WTC11 (cell line): ENCODE measurements around the gene MAS1L. TPM values are rescaled to one million over a fixed set of nuclear protein-coding genes. Genes with fewer than 3 reads are reported as not detected.

ENCODE experiments used
- ATAC-seq: fragments of 200-7000 bp; cut with Tn5 transposase; 2 replicates; pipeline ENCODE4 v1.10.0; 2021; ENCODE audit warnings: mild to moderate bottlenecking, moderate library complexity
- CTCF ChIA-PET: fragments of 300-600 bp; sonication (Branson Sonifier 250); formaldehyde crosslinking; loops from one replicate; lab custom pipeline; 2021; ENCODE audit warnings: antibody characterized with exemption; lab: Charles Lee
- POLR2A ChIA-PET: fragments of 350-600 bp; sonication (Branson Sonifier 250); formaldehyde crosslinking; loops from one replicate; lab custom pipeline; 2021; ENCODE audit warnings: antibody characterized with exemption; lab: Charles Lee
- DNase-seq: peaks from one replicate; pipeline ENCODE4 v3.0.0; 2021; ENCODE audit warnings: low spot score
- H3K27ac Mint-ChIP-seq: 2 replicates; pipeline ENCODE4 v1.8.0; 2021; ENCODE audit warnings: mixed read lengths
- H3K27me3 Mint-ChIP-seq: 2 replicates; pipeline ENCODE4 v1.8.0; 2021; ENCODE audit warnings: low read depth, mild to moderate bottlenecking, moderate library complexity, mixed read lengths
- H3K36me3 Mint-ChIP-seq: 2 replicates; pipeline ENCODE4 v1.8.0; 2021; ENCODE audit warnings: mixed read lengths
- H3K4me1 Mint-ChIP-seq: 2 replicates; pipeline ENCODE4 v1.8.0; 2022; ENCODE audit warnings: mixed read lengths
- H3K4me3 Mint-ChIP-seq: 2 replicates; pipeline ENCODE4 v1.8.0; 2021; ENCODE audit warnings: mild to moderate bottlenecking, moderate library complexity, mixed read lengths
- H3K9me3 Mint-ChIP-seq: 2 replicates; pipeline ENCODE4 v1.8.0; 2021; ENCODE audit warnings: mixed read lengths
- ELF4 ChIP-seq: sonication (generic); formaldehyde crosslinking; IDR thresholded peaks from 2 replicates; pipeline ENCODE4 v1.8.1; 2022; ENCODE audit warnings: low read depth, mild to moderate bottlenecking, moderate library complexity, missing genetic modification reagents
- ETV6 ChIP-seq: sonication (generic); formaldehyde crosslinking; IDR thresholded peaks from 2 replicates; pipeline ENCODE4 v1.8.1; 2022; ENCODE audit warnings: mild to moderate bottlenecking, missing genetic modification reagents
- IRF2 ChIP-seq: sonication (generic); formaldehyde crosslinking; IDR thresholded peaks from 2 replicates; pipeline ENCODE4 v1.8.0; 2022; ENCODE audit warnings: low read depth, missing genetic modification reagents, borderline replicate concordance
- MYBL2 ChIP-seq: sonication (generic); formaldehyde crosslinking; IDR thresholded peaks from 2 replicates; pipeline ENCODE4 v1.8.1; 2023; ENCODE audit warnings: mild to moderate bottlenecking, moderate library complexity, missing genetic modification reagents
- NFATC4 ChIP-seq: fragments of 250-450 bp; sonication (Bioruptor Pico); IDR thresholded peaks from 2 replicates; pipeline ENCODE4 v1.9.0; 2021; ENCODE audit warnings: mild to moderate bottlenecking
- NFE2L1 ChIP-seq: sonication (generic); formaldehyde crosslinking; IDR thresholded peaks from 2 replicates; pipeline ENCODE4 v1.8.1; 2023; ENCODE audit warnings: missing genetic modification reagents
- NR1H2 ChIP-seq: sonication (generic); formaldehyde crosslinking; IDR thresholded peaks from 2 replicates; pipeline ENCODE4 v1.9.0; 2021; ENCODE audit warnings: mild to moderate bottlenecking, moderate library complexity, missing genetic modification reagents
- RELA ChIP-seq: sonication (generic); formaldehyde crosslinking; IDR thresholded peaks from 2 replicates; pipeline ENCODE4 v1.8.1; 2022; ENCODE audit warnings: missing genetic modification reagents, mild to moderate bottlenecking, borderline replicate concordance
- RORB ChIP-seq: fragments of 250-450 bp; sonication (Bioruptor Pico); IDR thresholded peaks from 2 replicates; pipeline ENCODE4 v1.9.0; 2021; ENCODE audit warnings: mild to moderate bottlenecking
- SP1 ChIP-seq: sonication (generic); formaldehyde crosslinking; conservative IDR thresholded peaks from 2 replicates; pipeline ENCODE4 v1.8.1; 2022; ENCODE audit warnings: missing genetic modification reagents
- STAT6 ChIP-seq: sonication (generic); formaldehyde crosslinking; conservative IDR thresholded peaks from 2 replicates; pipeline ENCODE4 v1.8.1; 2023; ENCODE audit warnings: mild to moderate bottlenecking, low read depth, missing genetic modification reagents, moderate library complexity
- TEAD4 ChIP-seq: sonication (generic); formaldehyde crosslinking; IDR thresholded peaks from 2 replicates; pipeline ENCODE4 v1.8.0; 2022; ENCODE audit warnings: mild to moderate bottlenecking, missing genetic modification reagents
- ZBTB43 ChIP-seq: sonication (generic); formaldehyde crosslinking; IDR thresholded peaks from 2 replicates; pipeline ENCODE4 v1.8.1; 2023; ENCODE audit warnings: mild to moderate bottlenecking, missing genetic modification reagents
- ZNF121 ChIP-seq: sonication (generic); formaldehyde crosslinking; IDR thresholded peaks from 2 replicates; pipeline ENCODE4 v1.8.0; 2023; ENCODE audit warnings: missing genetic modification reagents
- ZNF138 ChIP-seq: sonication (generic); formaldehyde crosslinking; conservative IDR thresholded peaks from 2 replicates; pipeline ENCODE4 v1.8.1; 2022; ENCODE audit warnings: mild to moderate bottlenecking, moderate library complexity, missing genetic modification reagents
- ZNF671 ChIP-seq: fragments of 250-450 bp; sonication (Bioruptor Pico); IDR thresholded peaks from 2 replicates; pipeline ENCODE4 v1.8.0; 2021; ENCODE audit warnings: mild to moderate bottlenecking
- total RNA-seq: library from RNA; stranded (reverse); gene quantifications from 3 replicates; pipeline ENCODE4 v1.2.3, GENCODE V29; 2021
- TF ChIP-seq, protein P1 (sequence below): sonication (generic); formaldehyde crosslinking; IDR thresholded peaks from 2 replicates; pipeline ENCODE4 v1.8.1; 2023; ENCODE audit warnings: mild to moderate bottlenecking, missing genetic modification reagents, moderate library complexity
- TF ChIP-seq, protein P2 (sequence below): sonication (generic); formaldehyde crosslinking; IDR thresholded peaks from 2 replicates; pipeline ENCODE4 v1.8.1; 2022; ENCODE audit warnings: low read depth, mild to moderate bottlenecking, moderate library complexity, missing genetic modification reagents, borderline replicate concordance
- TF ChIP-seq, protein P3 (sequence below): sonication (generic); formaldehyde crosslinking; IDR thresholded peaks from 2 replicates; pipeline ENCODE4 v1.8.1; 2023; ENCODE audit warnings: mild to moderate bottlenecking, missing genetic modification reagents, moderate library complexity

MAS1L gene
- total RNA-seq, 1 experiment from 2014 or later, result not detected

- no peak for TF ChIP-seq STAT6 (CRISPR knock-in tag)
These were observed 3.8 kb upstream of the MAS1L start (continued) for GRCh38 chr6:29491574-29491973.

DNA sequence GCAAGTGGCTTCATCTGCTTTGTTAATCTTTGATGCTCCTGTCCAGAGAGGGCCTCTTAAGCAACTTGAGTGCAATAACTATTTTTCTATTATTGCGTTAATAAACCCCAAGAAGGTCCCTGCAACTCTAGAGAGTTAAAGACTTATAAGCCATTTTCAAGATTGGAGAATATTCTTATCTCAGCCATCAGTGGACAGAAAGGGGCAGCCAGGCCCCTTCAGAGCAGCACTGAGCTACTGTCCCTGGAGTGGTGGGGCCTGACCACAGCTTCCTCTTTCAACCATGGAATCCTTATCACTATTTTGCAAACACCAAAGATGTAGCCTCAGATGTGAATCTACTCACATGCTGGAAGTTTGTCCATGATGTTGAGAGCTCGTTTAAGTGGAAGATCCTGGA is 2.8 kb upstream of the MAS1L start:
- POLR2A ChIA-PET, result no interaction called here
- no peak overlapping the region for H3K4me3 Mint-ChIP-seq
- 0 out of 2 replicates have a peak, but pooled peaks cover 6% of the 10 kb centered on the region for H3K27me3 Mint-ChIP-seq
- peaks cover 10% of the 10 kb centered on the region; the same call in 1 of the 2 replicates for H3K9me3 Mint-ChIP-seq
- TF ChIP-seq MYBL2 (CRISPR knock-in tag) (no peak), IRF2 (CRISPR knock-in tag) (no peak), RORB (no peak), ZNF138 (CRISPR knock-in tag) (no peak), ZNF671 (CRISPR knock-in tag) (no peak), ZNF121 (CRISPR knock-in tag) (no peak), RELA (CRISPR knock-in tag) (no peak)
- TF ChIP-seq, protein P1, sequence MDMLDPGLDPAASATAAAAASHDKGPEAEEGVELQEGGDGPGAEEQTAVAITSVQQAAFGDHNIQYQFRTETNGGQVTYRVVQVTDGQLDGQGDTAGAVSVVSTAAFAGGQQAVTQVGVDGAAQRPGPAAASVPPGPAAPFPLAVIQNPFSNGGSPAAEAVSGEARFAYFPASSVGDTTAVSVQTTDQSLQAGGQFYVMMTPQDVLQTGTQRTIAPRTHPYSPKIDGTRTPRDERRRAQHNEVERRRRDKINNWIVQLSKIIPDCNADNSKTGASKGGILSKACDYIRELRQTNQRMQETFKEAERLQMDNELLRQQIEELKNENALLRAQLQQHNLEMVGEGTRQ (CRISPR knock-in tag), result no peak
- H3K4me1 Mint-ChIP-seq, result no peaks in the 10 kb centered on the region
- H3K27ac Mint-ChIP-seq, result no peak overlapping the region
- CTCF ChIA-PET, result no interaction called here
- no peaks in the 10 kb centered on the region for H3K36me3 Mint-ChIP-seq
- ATAC-seq (no peak), DNase-seq (no peak)

DNA sequence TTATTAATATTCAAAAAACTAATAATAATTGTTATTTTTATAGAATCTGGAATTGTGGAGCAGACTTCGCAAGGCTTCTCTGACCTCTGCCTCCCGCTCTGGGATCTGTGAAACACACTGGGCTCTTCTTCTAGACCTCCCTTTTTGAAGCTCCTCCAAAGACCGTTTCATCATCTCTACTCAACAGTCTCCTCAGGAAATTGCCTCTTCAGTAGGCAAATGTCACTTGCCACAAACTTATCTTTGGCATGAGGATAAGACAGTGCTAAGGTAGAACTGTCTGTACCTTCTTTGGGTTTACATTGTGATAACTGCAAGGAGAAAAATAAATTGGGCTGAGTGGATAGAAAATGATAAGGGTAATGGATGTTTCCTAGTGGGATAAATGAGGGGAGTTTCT is 2.3 kb upstream of the MAS1L start:
- no peaks in the 10 kb centered on the region for H3K36me3 Mint-ChIP-seq
- TF ChIP-seq SP1 (CRISPR knock-in tag) (no peak), TEAD4 (CRISPR knock-in tag) (no peak), NFE2L1 (CRISPR knock-in tag) (no peak)
- TF ChIP-seq, protein P2, sequence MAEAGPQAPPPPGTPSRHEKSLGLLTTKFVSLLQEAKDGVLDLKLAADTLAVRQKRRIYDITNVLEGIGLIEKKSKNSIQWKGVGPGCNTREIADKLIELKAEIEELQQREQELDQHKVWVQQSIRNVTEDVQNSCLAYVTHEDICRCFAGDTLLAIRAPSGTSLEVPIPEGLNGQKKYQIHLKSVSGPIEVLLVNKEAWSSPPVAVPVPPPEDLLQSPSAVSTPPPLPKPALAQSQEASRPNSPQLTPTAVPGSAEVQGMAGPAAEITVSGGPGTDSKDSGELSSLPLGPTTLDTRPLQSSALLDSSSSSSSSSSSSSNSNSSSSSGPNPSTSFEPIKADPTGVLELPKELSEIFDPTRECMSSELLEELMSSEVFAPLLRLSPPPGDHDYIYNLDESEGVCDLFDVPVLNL (CRISPR knock-in tag), result no peak
- TF ChIP-seq, protein P3, sequence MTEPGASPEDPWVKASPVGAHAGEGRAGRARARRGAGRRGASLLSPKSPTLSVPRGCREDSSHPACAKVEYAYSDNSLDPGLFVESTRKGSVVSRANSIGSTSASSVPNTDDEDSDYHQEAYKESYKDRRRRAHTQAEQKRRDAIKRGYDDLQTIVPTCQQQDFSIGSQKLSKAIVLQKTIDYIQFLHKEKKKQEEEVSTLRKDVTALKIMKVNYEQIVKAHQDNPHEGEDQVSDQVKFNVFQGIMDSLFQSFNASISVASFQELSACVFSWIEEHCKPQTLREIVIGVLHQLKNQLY (CRISPR knock-in tag), result no peak
- DNase-seq, result no peak
- H3K27me3 Mint-ChIP-seq, result 0 out of 2 replicates have a peak, but pooled peaks cover 3% of the 10 kb centered on the region
- no peak overlapping the region for H3K4me3 Mint-ChIP-seq
- no peak for ATAC-seq
- H3K9me3 Mint-ChIP-seq, result peaks cover 10% of the 10 kb centered on the region; the same call in 1 of the 2 replicates
- ChIA-PET POLR2A (no interaction called here), CTCF (no interaction called here)
- H3K4me1 Mint-ChIP-seq, result no peaks in the 10 kb centered on the region
- no peak overlapping the region for H3K27ac Mint-ChIP-seq

- no peak for ATAC-seq
- TF ChIP-seq NR1H2 (CRISPR knock-in tag) (no peak), ELF4 (CRISPR knock-in tag) (no peak), ZNF671 (CRISPR knock-in tag) (no peak), ETV6 (CRISPR knock-in tag) (no peak), ZBTB43 (CRISPR knock-in tag) (no peak), NFE2L1 (CRISPR knock-in tag) (no peak), NFATC4 (CRISPR knock-in tag) (no peak), TEAD4 (CRISPR knock-in tag) (no peak)
- TF ChIP-seq, all 79 proteins: peak for 0
- ChIA-PET POLR2A (no interaction called here), CTCF (interaction anchor here (0.6 kb wide), 1 partner anchor 14 kb away, joined by 3 read pairs; no protein-coding TSS in a partner anchor)
- peaks cover 10% of the 10 kb centered on the region; the same call in 1 of the 2 replicates for H3K9me3 Mint-ChIP-seq
- no peaks in the 10 kb centered on the region for H3K36me3 Mint-ChIP-seq
- H3K27ac Mint-ChIP-seq, result no peak overlapping the region
- H3K4me1 Mint-ChIP-seq, result no peaks in the 10 kb centered on the region
- 0 out of 2 replicates have a peak, but pooled peaks cover 3% of the 10 kb centered on the region for H3K27me3 Mint-ChIP-seq
- H3K4me3 Mint-ChIP-seq, result no peak overlapping the region
- no peak for DNase-seq
These were observed 1.5 kb upstream of the MAS1L start for GRCh38 chr6:29489286-29489685.
